ENCODE data around the gene SLK.

SLK gene

GRCh38 chr10:103942866-103943265 is 24.1 kb upstream of the SLK start:
- no peak for DNase-seq

- no peak for DNase-seq
Measured at GRCh38 chr10:103947799-103948516, 19.0 kb upstream of the SLK start.

GRCh38 chr10:103949728-103950127 is 17.2 kb upstream of the SLK start:
- DNase-seq, result no peak

GRCh38 chr10:103951183-103951582 is 15.8 kb upstream of the SLK start:
- no peak for DNase-seq

GRCh38 chr10:103951942-103952341 is 15.0 kb upstream of the SLK start:
- DNase-seq, result no peak

- no peak for DNase-seq
Measured at GRCh38 chr10:103954543-103954942, 12.4 kb upstream of the SLK start.

- peak in 1 of 2 donors; percentile 33 for DNase-seq
Measured at GRCh38 chr10:103958996-103959395, 7.9 kb upstream of the SLK start.

GRCh38 chr10:103960103-103960502 is 6.8 kb upstream of the SLK start:
- DNase-seq, result no peak

GRCh38 chr10:103967448-103968071 is 620 bp downstream of the SLK start:
- peak; percentile 37 to 51 for DNase-seq

- peak in 1 of 2 donors; percentile 33 for DNase-seq
Measured at GRCh38 chr10:103968441-103969391, 1.8 kb downstream of the SLK start.

- DNase-seq, result no peak
Measured at GRCh38 chr10:103969436-103969835, 2.5 kb downstream of the SLK start.

GRCh38 chr10:103969857-103970627 is 3.1 kb downstream of the SLK start:
- no peak for DNase-seq

- no peak for DNase-seq
Measured at GRCh38 chr10:103975169-103975568, 8.2 kb downstream of the SLK start.

GRCh38 chr10:103977204-103977603 is 10.3 kb downstream of the SLK start:
- no peak for DNase-seq

GRCh38 chr10:103979530-103979929 is 12.6 kb downstream of the SLK start:
- DNase-seq, result no peak

- no peak for DNase-seq
Measured at GRCh38 chr10:103980288-103980906, 13.5 kb downstream of the SLK start.

GRCh38 chr10:103982639-103983038 is 15.7 kb downstream of the SLK start:
- DNase-seq, result no peak

- DNase-seq, result no peak
Measured at GRCh38 chr10:103983367-103983911, 16.5 kb downstream of the SLK start.

- no peak for DNase-seq
Measured at GRCh38 chr10:103985726-103986125, 18.8 kb downstream of the SLK start.

GRCh38 chr10:103986360-103986759 is 19.4 kb downstream of the SLK start:
- no peak for DNase-seq

- no peak for DNase-seq
Measured at GRCh38 chr10:103990121-103990520, 23.2 kb downstream of the SLK start.

GRCh38 chr10:103990531-103990930 is 23.6 kb downstream of the SLK start:
- no peak for DNase-seq
